Heart left ventricle (tissue), 13 donors: Measurements from ENCODE around the gene TANGO6.

Source experiments
- CTCF ChIP-seq, 12 donors: fragments of 200-600 bp; sonication (generic) in 4 of 12; IDR thresholded peaks; one replicate each; pipeline versions ENCODE4 v1.5.0 to v1.8.0; 2018 to 2022; ENCODE audit warnings: antibody characterized with exemption in 12 of 12, mild to moderate bottlenecking in 5 of 12
- POLR2A ChIP-seq, 2 donors: fragments of 450-650 bp; IDR thresholded peaks; one replicate each; pipeline ENCODE4 v1.6.1; 2017; ENCODE audit warnings: antibody characterized with exemption in 2 of 2, mild to moderate bottlenecking in 2 of 2, moderate library complexity in 2 of 2
- donor health status: ischemic (EF 13 %, LVEDD 7.1; RV severe dilation, severe dysfunction).
- donor health status: DM: no; HTN: yes; CAD: no.
- donor health status: DM: no; HTN: no; CAD: no.
- donor health status: ischemic (EF 25% LVEDD 6.9; RV normal size, moderate dysfunction).
- donor health status: ischemic (EF 25% LVEDD 5.7; RV mildly dilated, moderate dysfunction).
- donor health status: ischemic (EF 35%, LVEDD 5.7; RV mildly dilated, moderate dysfunction).
- donor health status: nonischemic (EF 11% LVEDD 7.7; RV severe dilation, severe dysfunction).
- donor health status: DM: yes; HTN: yes; CAD: no.
- donor health status: PGD.
- donor health status: ischemic (EF 29% LVEDD 5.4; RV normal size, mild dysfunction).
- donor health status: nonischemic (EF 23%, LVEDD 6.1; RV moderate dilation, normal function).

- TF ChIP-seq CTCF (IDR thresholded peaks at IDR 0.05) (no peak), POLR2A (IDR thresholded peaks at IDR 0.05) (no peak)
Measured at GRCh38 chr16:69111216-69111875, 268.0 kb downstream of the TANGO6 start.
